Esophagus muscularis mucosa (tissue), 4 donors: ENCODE data around the gene AGAP1. TPM values are rescaled to one million over a fixed set of nuclear protein-coding genes. Genes with fewer than 3 reads are reported as not detected.

Experiments
- DNase-seq: peaks from one replicate; pipeline ENCODE4 v3.0.0-alpha.2; 2017; ENCODE audit errors: extremely low spot score
- H3K27ac ChIP-seq, 4 donors: fragments of 200-600 bp; sonication (generic); replicated peaks in 1 of 4; 1 replicate in 3 of 4; 2 replicates in 1 of 4; pipeline ENCODE4 v1.5.1; 2016 to 2019; ENCODE audit warnings: mild to moderate bottlenecking in 1 of 4
- H3K27me3 ChIP-seq, 4 donors: fragments of 200-600 bp; sonication (generic); one replicate each; pipeline versions ENCODE4 v1.5.1 to v1.6.0; 2016 to 2019
- H3K36me3 ChIP-seq, 4 donors: fragments of 200-600 bp; sonication (generic); one replicate each; pipeline ENCODE4 v1.5.1; 2016 to 2019
- H3K4me1 ChIP-seq, 4 donors: fragments of 200-600 bp; sonication (generic); one replicate each; pipeline ENCODE4 v1.5.1; 2016 to 2019
- H3K4me3 ChIP-seq, 4 donors: fragments of 200-600 bp; sonication (generic); 1 replicate in 2 of 4; 2 replicates in 2 of 4; pipeline ENCODE4 v1.5.1; 2016 to 2019; ENCODE audit warnings: mild to moderate bottlenecking in 4 of 4, moderate library complexity in 1 of 4
- H3K9me3 ChIP-seq, 4 donors: fragments of 200-600 bp; sonication (generic); 1 replicate in 3 of 4; 2 replicates in 1 of 4; pipeline ENCODE4 v1.5.1; 2016 to 2019
- CTCF ChIP-seq, 3 experiments: fragments of 200-600 bp in 2 of 3; fragments of 450-650 bp in 1 of 3; sonication (generic) in 2 of 3; IDR thresholded peaks; one replicate each; pipeline ENCODE4 v1.5.1; 2017 to 2019; ENCODE audit warnings: antibody characterized with exemption in 3 of 3, mild to moderate bottlenecking in 2 of 3, moderate library complexity in 1 of 3
- EP300 ChIP-seq: sonication (generic); formaldehyde crosslinking; IDR thresholded peaks from one replicate; pipeline ENCODE4 v1.6.1; 2017; ENCODE audit warnings: antibody characterized with exemption
- POLR2A ChIP-seq: fragments of 450-650 bp; IDR thresholded peaks from one replicate; pipeline ENCODE4 v1.6.1; 2017; ENCODE audit warnings: antibody characterized with exemption, moderate library complexity, mild to moderate bottlenecking, low read depth
- POLR2AphosphoS5 ChIP-seq, 2 donors: sonication (generic); formaldehyde crosslinking; IDR thresholded peaks; one replicate each; pipeline ENCODE4 v1.6.1; 2017; ENCODE audit warnings: antibody characterized with exemption in 2 of 2
- WGBS: methylation state at CpG from one replicate; pipeline ENCODE4 v1.1.5; 2018; 5-methylcytosine and 5-hydroxymethylcytosine counted together
- intact Hi-C: fragments of 100-400 bp; cut with DNase I; formaldehyde crosslinking; loops from one replicate; pipeline ENCODE4 v1.15.1; 2023
- total RNA-seq, 4 donors: library from RNA; depleted of rRNA; stranded (reverse); fragments of >200 nt; gene quantifications; one replicate each; pipeline versions ENCODE4 v1.1.0 to v1.2.1, GENCODE V29; 2016

AGAP1 gene
- total RNA-seq, 4 donors from 2014 or later: 37.9 to 62.4 (median 47.2) TPM

- 80% methylated on average over 9 of the region's 9 CpGs for WGBS
- H3K9me3 ChIP-seq: no peaks in the 10 kb centered on the region
- H3K36me3 ChIP-seq: peaks cover 0 to 58% (median 9%) of the 10 kb centered on the region in 4 donors
- DNase-seq: no peak
- H3K27me3 ChIP-seq: no peaks in the 10 kb centered on the region
- intact Hi-C loops: no loop called here
- no peak overlapping the region for H3K4me3 ChIP-seq
- H3K27ac ChIP-seq: no peak overlapping the region
- no peak for TF ChIP-seq POLR2A
- H3K4me1 ChIP-seq: no peaks in the 10 kb centered on the region
Observed at GRCh38 chr2:235826826-235827225, 333.0 kb downstream of the AGAP1 start.

GRCh38 chr2:235827585-235827992 is 333.7 kb downstream of the AGAP1 start:
- peaks cover 0 to 56% (median 9%) of the 10 kb centered on the region in 4 donors for H3K36me3 ChIP-seq

GRCh38 chr2:235829726-235830125 is 335.9 kb downstream of the AGAP1 start:
- Histone ChIP-seq H3K27ac (no peak overlapping the region), H3K4me1 (no peaks in the 10 kb centered on the region), H3K27me3 (no peaks in the 10 kb centered on the region), H3K9me3 (no peaks in the 10 kb centered on the region), H3K36me3 (peaks cover 0 to 45% (median 5%) of the 10 kb centered on the region in 4 donors), H3K4me3 (no peak overlapping the region)
- DNase-seq: no peak
- 92% methylated on average over 8 of the region's 8 CpGs for WGBS
- no peak for TF ChIP-seq POLR2A
- intact Hi-C loops: no loop called here

More at GRCh38 chr2:235827585-235827992, 333.7 kb downstream of the AGAP1 start:
- H3K27me3 ChIP-seq: no peaks in the 10 kb centered on the region
- TF ChIP-seq POLR2A (no peak), POLR2AphosphoS5 (IDR thresholded peaks at IDR 0.05) (no peak), CTCF (IDR thresholded peaks at IDR 0.05) (no peak), EP300 (no peak)
- H3K27ac ChIP-seq: no peak overlapping the region
- WGBS: 86% methylated on average over 6 of the region's 10 CpGs
- no peak overlapping the region for H3K4me3 ChIP-seq
- DNase-seq: no peak
- H3K9me3 ChIP-seq: no peaks in the 10 kb centered on the region
- no peaks in the 10 kb centered on the region for H3K4me1 ChIP-seq
- intact Hi-C loops: no loop called here

- no peak for DNase-seq
- Histone ChIP-seq H3K27ac (no peak overlapping the region), H3K4me1 (no peaks in the 10 kb centered on the region), H3K4me3 (no peak overlapping the region), H3K27me3 (no peaks in the 10 kb centered on the region), H3K9me3 (no peaks in the 10 kb centered on the region), H3K36me3 (peaks cover 0 to 41% (median 3%) of the 10 kb centered on the region in 4 donors)
- 84% methylated on average over 1 of the region's 1 CpG for WGBS
- intact Hi-C loops: no loop called here
- no peak for TF ChIP-seq EP300
- TF ChIP-seq POLR2A: no peak
Observed at GRCh38 chr2:235831755-235832154, 337.9 kb downstream of the AGAP1 start.

GRCh38 chr2:235832941-235833340 is 339.1 kb downstream of the AGAP1 start:
- WGBS: 94% methylated on average over 12 of the region's 14 CpGs
- intact Hi-C loops: no loop called here
- no peak overlapping the region for H3K4me3 ChIP-seq

GRCh38 chr2:235833971-235834620 is 340.3 kb downstream of the AGAP1 start:
- Histone ChIP-seq H3K27me3 (no peaks in the 10 kb centered on the region), H3K4me1 (no peaks in the 10 kb centered on the region), H3K9me3 (no peaks in the 10 kb centered on the region), H3K36me3 (peaks cover 0 to 20% (median 3%) of the 10 kb centered on the region in 4 donors), H3K4me3 (no peak overlapping the region), H3K27ac (no peak overlapping the region)
- no peak for TF ChIP-seq CTCF (IDR thresholded peaks at IDR 0.05)
- no peak for TF ChIP-seq POLR2AphosphoS5 (IDR thresholded peaks at IDR 0.05)
- TF ChIP-seq EP300: no peak
- no peak for TF ChIP-seq POLR2A
- whole genome bisulfite sequencing: 97% methylated on average over 11 of the region's 11 CpGs
- no peak for DNase-seq
- intact Hi-C loops: no loop called here

More at GRCh38 chr2:235832941-235833340, 339.1 kb downstream of the AGAP1 start:
- DNase-seq: no peak
- no peak for TF ChIP-seq POLR2A
- no peak for TF ChIP-seq CTCF (IDR thresholded peaks at IDR 0.05)
- no peak for TF ChIP-seq EP300
- no peak for TF ChIP-seq POLR2AphosphoS5 (IDR thresholded peaks at IDR 0.05)
- Histone ChIP-seq H3K36me3 (peaks cover 0 to 29% (median 3%) of the 10 kb centered on the region in 4 donors), H3K27ac (no peak overlapping the region), H3K9me3 (no peaks in the 10 kb centered on the region), H3K27me3 (no peaks in the 10 kb centered on the region), H3K4me1 (no peaks in the 10 kb centered on the region)
